HG02884 (cell line): ENCODE measurements around the gene ATP11A.

Source experiments
- ATAC-seq: cut with Tn5 transposase; IDR thresholded peaks from one replicate; pipeline ENCODE4 v1.9.1; 2021; ENCODE audit warnings: mild to moderate bottlenecking, moderate library complexity; ENCODE audit not compliant: unreplicated experiment

The ATP11A gene

DNA sequence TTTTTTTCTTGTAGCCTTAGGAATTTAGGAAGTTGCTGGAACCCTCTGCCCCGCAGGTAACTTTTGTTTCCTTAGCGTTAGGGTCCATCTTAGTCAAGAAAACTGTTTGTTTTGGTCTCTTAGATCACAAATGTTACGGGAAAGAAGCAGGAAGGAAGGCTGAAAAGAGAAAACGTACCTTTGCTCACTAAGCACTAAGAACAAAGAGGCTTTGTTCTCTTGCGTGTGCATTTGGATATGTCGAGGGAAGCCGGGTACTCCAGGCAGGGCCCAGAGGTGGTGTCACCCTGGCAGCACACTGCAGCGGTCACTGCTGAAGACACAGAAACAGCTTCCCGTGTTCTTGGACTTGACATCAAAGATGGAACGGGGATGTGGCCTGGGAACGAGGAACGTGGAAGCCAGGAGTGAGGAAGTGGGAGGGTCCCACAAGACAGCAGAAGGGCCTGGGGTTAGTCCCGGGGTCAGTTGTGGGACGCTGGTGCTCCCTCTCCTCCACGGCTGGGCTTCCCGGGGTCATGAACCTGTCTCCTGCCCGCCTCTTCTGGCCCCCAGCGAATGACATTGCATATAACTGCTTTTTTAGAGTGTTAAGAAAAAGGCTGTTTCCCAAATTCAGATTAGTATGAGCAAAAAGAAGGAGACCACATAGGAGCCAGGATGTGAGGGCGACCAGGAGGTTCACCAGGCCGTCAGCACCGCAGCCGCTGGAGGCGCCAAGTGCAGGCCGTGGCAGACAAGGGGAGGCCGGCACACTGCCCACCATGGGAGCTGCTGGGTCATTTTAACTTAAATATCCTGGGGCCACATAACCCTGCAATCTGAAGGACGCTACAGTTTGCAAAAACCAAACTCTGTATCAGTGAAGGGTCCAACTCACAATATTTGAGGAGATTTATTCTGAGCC lies 31.6 kb downstream of the ATP11A start:
- ATAC-seq, result no peak

DNA sequence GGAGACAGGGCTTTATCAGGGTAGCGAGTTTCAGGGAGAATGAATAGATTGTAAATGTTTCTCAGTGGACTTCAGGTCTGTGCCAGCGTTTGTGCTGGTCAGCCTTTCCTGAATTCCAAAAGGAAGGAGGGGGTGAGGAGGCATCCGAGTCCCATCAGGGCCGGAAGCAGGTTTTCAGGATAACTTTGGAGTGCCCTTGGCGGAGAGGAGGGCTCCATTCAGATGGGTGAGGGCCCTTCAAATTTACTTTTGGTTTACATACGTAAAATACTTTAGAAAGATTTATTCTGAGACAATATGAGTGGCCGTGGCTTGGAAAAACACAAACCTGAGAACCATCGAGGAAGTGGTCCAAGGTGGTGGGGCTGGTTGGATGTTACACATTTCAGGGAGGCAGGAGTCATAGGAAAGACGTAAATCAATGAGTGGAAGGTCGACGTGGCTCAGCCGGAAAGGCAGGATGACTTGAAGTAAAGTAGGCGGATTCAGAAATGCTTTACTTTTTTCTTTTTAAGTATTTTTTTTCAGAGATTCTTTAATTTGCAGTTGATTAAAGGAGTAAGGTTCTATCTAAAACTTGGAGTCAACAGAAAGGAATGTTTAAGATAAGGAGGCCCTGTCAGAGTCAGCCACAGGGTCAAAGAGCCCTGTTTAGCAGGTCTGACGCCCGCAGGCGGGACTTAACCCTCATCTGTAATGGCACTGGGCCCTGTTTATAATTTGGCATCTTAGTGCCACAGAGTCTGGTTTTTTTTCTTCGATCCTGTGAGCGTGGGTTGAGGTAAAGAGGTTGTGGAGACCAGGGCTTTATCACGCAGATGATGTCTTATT lies 32.8 kb downstream of the ATP11A start:
- no peak for ATAC-seq

DNA sequence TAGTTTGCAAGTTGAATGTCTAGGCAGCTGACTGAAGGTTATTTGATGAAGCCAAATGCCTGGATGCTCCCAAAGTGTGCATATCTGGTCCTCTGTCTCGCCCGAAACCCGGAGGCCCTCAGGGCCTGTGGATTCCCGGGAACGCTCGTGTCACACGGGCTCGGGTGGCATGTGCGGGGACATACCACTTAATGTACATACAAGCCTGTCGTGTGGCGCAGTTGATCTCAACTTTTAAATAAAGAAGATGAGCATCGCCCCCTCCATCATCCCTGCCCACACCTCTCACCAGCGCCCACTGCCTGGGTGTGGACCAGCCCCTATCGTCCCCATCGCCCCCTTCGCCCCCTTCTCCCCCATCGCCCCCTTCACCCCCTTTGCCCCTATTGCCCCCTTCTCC lies 33.9 kb downstream of the ATP11A start:
- ATAC-seq, result no peak

DNA sequence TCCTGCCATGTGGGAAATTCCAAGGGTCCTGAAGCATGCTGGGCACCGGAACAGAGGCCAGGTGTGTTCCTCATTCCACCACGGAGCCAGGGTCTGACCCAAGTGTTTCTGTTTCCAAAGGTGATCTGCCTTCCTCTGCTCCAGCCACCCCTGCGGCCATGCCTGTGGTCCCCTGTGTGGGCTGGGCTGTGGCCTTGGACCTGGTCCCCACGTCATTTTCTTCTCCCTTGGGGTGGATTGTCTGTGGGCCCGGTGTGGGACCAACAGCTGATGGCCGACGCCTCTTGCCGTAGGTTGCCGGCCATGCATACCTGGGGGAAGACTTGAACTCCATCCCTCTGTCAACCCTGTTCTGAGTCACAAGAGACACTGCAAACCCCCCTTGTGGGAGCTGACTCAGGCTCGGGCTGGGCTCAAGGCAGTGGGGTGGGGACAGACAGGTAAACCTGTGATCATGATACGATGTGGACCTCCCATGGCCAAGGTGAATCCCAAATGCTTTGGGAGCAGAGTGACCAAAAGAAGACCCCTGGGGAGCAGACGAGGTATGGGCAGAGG lies 35.0 kb downstream of the ATP11A start:
- no peak for ATAC-seq

GRCh38 chr13:112725346-112726015 lies 35.6 kb downstream of the ATP11A start:
- peak; percentile 55 for ATAC-seq

- no peak for ATAC-seq
These were observed 36.4 kb downstream of the ATP11A start for GRCh38 chr13:112726016-112726767.

DNA sequence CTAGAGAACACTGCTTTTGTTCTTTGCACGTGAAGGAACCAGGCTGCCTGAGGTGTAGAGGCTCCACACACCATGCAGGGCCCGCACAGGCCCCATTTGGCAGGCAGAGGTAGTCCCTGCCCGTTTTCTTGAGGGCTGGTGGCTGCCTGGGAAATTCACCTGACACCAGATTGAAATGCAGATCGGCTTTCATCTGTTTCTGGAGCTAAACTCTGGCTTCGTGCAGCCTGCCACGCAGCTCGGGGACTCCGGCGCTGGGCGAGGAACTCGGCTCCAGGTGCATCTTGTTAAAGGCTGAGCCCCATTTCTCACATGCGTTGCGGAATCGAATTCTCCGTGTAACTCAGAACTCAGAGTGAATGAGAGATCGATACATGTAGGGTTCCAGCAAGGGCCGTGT lies 37.7 kb downstream of the ATP11A start:
- ATAC-seq, result no peak

DNA sequence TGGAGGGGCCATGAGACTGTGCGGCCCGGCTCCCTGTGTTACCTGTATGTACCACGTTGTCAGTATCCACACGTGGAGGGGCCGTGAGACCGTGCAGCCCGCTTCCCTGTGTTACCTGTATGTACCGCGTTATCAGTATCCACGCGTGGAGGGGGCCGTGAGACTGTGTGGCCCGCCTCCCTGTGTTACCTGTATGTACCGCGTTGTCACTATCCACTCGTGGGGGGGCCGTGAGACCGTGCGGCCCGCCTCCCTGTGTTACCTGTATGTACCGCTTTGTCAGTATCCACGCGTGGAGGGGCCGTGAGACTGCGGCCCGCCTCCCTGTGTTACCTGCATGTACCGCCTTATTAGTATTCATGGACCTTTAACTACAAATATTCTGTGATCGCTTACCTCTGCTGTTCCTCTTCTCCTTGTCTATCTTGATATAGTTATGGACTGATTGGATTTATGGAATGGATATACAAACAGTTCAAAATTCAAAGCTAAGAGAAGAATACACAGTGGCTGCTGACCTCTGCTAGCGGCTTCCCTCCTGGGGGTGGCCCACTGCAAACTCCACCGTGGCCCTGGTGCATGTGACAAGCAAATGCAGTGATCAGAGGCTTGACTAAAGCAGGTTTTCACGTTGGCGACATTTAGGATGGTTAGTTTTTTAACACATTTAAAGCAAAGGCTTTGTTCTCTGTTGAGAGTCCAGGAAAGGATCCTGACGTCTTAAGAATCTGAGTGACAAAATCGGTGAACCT lies 38.7 kb downstream of the ATP11A start:
- ATAC-seq, result no peak

- no peak for ATAC-seq
These were observed 39.6 kb downstream of the ATP11A start for GRCh38 chr13:112729408-112729807.

- ATAC-seq, result no peak
These were observed 40.4 kb downstream of the ATP11A start for GRCh38 chr13:112730157-112730671.

DNA sequence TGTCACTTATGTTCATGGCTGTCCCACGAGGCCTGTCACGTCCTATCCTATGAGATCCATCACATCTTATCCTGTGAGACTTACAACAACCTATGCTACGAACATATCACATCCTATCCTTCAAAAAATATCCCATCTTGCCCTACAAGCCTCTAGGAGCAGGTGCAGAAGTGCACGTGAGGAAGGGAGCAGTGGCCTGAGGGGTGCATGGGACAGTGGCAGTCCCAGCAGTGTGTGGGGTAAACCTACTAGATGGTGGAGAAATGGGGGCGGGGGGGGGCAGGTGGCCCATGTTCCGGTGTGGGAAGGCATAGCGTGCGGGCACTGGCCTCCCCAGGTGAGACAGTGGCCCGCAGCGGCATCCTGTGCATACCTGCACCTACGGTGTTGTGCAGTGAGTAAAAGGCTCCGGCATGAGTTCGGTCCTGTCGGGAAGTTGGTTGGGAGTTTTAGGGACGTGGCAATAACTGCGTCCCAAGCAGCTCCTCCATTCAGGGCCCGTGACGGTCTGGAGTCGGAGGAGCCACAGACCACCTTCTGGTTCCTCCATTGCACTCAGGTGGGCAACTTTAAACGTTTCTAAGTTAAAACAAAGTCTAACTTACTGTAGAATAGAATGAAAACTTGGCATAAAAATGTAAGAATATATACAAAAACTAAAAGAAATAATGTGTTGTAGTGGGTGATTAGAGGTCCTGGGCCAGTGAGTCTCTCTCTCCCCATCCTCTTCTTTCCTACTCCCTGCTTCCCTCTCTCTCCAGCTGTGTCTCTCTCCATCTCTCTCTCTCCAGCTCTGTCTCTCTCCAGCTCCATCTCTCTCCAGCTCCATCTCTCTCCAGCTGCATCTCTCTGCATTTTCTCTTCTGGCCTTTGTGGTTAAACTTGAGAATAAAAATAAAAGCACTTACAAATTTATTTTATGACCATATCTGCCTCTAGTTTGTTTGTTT lies 42.1 kb downstream of the ATP11A start:
- no peak for ATAC-seq

- ATAC-seq, result no peak
These were observed 42.8 kb downstream of the ATP11A start for GRCh38 chr13:112732679-112733078.

DNA sequence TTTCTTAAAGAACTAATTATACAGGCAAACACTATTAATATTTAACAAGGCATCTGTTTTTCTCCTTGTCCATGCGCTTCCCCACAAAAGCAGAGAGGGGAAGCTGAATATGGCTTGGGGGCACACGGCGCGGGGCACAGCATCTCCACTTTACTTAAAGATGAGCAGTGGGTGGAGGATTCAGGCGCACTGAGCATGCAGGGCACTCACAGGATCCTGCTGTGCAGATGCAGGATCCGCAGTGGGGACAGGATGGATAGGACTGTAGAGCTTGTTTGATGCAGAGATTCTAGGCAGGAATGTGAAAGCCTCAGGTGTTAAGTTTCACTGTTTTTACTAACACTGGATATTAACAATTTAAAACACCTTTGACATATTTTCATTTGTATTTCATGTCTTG lies 43.3 kb downstream of the ATP11A start:
- ATAC-seq, result no peak

- no peak for ATAC-seq
These were observed 44.0 kb downstream of the ATP11A start for GRCh38 chr13:112733661-112734379.

GRCh38 chr13:112734696-112735547 lies 45.1 kb downstream of the ATP11A start:
- ATAC-seq, result no peak

DNA sequence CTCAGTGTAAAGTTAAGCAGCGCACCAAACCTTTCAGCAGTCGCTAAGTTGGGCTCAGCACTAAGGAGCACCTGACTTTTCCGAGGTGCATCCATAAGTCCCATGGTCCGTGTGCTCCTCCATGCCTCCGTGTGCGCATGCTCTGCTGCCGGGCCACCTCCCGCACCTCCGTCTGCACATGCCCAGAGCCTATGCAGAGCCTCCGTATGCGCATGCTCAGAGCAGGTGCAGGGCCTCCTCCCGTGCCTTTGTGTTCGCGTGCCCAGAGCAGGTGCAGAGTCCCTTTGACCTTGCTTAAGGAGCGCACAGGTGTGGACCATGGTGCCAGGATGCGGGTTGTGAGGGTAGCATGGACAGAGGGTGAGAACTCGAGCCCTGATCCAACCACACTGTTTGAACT lies 46.0 kb downstream of the ATP11A start:
- ATAC-seq, result no peak

DNA sequence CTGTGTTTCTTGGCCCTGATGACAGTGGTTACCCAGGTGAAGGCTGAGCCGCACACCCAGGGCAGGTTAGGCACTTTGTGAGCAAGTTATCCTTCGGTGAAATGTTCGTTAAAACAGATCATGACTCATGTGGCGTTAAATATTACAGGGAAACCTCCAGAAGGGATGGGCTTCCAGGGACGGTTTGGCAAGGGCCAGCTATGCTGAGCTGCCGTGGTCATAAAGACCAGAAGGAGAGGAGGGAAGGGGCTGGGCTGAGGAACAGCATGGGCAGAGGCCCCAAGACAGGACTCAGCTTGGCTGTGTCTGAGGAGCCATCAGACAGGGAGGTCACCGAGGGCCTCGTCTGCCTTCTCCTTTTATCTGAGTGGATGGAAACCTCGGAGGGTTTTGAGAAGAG lies 47.5 kb downstream of the ATP11A start:
- no peak for ATAC-seq
